ENCODE data around the gene CFAP410. TPM values are rescaled to one million over a fixed set of nuclear protein-coding genes. Genes with fewer than 3 reads are reported as not detected.

CFAP410 gene
- total RNA-seq, 1 donor from 2014 or later, result 23.9 TPM

- H3K4me1 Mint-ChIP-seq, result peaks cover 5% of the 10 kb centered on the region
- TF ChIP-seq, protein P1, sequence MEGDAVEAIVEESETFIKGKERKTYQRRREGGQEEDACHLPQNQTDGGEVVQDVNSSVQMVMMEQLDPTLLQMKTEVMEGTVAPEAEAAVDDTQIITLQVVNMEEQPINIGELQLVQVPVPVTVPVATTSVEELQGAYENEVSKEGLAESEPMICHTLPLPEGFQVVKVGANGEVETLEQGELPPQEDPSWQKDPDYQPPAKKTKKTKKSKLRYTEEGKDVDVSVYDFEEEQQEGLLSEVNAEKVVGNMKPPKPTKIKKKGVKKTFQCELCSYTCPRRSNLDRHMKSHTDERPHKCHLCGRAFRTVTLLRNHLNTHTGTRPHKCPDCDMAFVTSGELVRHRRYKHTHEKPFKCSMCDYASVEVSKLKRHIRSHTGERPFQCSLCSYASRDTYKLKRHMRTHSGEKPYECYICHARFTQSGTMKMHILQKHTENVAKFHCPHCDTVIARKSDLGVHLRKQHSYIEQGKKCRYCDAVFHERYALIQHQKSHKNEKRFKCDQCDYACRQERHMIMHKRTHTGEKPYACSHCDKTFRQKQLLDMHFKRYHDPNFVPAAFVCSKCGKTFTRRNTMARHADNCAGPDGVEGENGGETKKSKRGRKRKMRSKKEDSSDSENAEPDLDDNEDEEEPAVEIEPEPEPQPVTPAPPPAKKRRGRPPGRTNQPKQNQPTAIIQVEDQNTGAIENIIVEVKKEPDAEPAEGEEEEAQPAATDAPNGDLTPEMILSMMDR (conservative IDR thresholded peaks at IDR 0.05), result no peak
- no peaks in the 10 kb centered on the region for H3K9me3 Mint-ChIP-seq
- no peak for DNase-seq (ENCODE audit: low read depth, low spot score)
- peaks cover 12% of the 10 kb centered on the region for H3K27me3 Mint-ChIP-seq (ENCODE audit: low read depth)
- no peak overlapping the region for H3K4me3 Mint-ChIP-seq
- no peaks in the 10 kb centered on the region for H3K36me3 Mint-ChIP-seq (ENCODE audit: low read depth)
- H3K27ac Mint-ChIP-seq (ENCODE audit: unreplicated experiment), result no peak overlapping the region
These were observed 44.0 kb downstream of the CFAP410 start for GRCh38 chr21:44295163-44295573.

DNA sequence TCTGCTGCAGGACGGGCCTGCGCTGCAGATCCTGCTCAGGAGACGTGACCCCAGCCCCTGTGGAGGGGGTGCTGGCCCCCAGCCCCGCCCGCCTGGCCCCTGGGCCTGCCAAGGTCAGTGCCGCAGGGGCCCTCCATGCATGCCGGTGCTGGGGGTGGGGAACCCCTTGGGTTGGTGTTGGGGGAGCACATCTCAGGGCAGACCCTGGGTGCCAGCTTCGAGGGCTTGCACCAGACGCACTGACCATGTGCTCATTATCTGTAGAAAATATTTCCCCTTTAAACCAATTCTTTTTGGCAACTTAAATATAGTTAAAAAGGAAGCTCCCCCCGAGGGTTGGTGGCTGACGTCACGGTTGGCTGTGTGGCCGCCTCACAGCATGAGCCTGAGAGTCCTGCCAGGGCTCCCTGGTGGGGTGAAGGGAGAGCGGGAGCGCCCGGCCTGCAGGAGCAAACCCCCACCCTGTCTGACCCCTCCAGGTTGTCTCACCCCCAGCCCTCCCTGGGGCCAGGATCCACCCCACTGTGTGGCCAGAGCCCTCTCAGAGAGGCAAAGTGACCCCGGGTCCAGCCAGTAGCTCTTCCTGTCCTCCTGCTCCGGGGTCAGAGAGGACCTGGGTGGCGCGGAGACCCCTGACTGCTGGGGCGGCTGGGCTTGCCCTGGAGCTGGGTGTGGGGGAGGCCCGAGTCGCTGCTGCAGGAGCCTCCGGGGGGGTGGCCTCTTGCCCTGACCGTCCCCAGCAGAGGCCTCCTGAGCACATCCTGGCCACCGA lies 44.6 kb downstream of the CFAP410 start:
- Mint-ChIP-seq H3K27me3 (ENCODE audit: low read depth) (peaks cover 12% of the 10 kb centered on the region), H3K36me3 (ENCODE audit: low read depth) (no peaks in the 10 kb centered on the region), H3K9me3 (no peaks in the 10 kb centered on the region), H3K4me3 (no peak overlapping the region), H3K4me1 (peaks cover 5% of the 10 kb centered on the region), H3K27ac (ENCODE audit: unreplicated experiment) (no peak overlapping the region)
- DNase-seq (ENCODE audit: low read depth, low spot score), result no peak
- TF ChIP-seq, protein P1 (conservative IDR thresholded peaks at IDR 0.05), result no peak

GRCh38 chr21:44293551-44294231 lies 45.5 kb downstream of the CFAP410 start:
- Mint-ChIP-seq H3K4me3 (no peak overlapping the region), H3K9me3 (no peaks in the 10 kb centered on the region), H3K27me3 (ENCODE audit: low read depth) (peaks cover 7% of the 10 kb centered on the region), H3K4me1 (no peaks in the 10 kb centered on the region), H3K27ac (ENCODE audit: unreplicated experiment) (no peak overlapping the region), H3K36me3 (ENCODE audit: low read depth) (no peaks in the 10 kb centered on the region)
- no peak for DNase-seq (ENCODE audit: low read depth, low spot score)
- TF ChIP-seq, protein P1 (conservative IDR thresholded peaks at IDR 0.05), result no peak

DNA sequence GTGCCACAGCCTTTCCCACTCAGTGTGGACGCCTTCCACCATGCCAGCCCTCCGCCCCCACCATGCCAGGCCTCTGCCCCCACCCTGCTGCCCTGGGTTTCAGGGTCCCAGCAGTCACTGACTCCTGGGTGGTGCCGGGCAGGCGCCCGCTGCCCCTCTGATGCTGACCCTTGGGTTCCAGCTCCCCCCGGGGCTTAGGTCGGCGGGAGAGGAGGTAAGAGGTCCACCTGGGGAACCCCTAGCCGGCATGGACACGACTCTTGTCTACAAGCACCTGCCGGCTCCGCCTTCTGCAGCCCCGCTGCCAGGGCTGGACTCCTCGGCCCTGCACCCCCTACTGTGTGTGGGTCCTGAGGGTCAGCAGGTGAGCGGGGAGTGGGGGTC lies 46.4 kb downstream of the CFAP410 start:
- Mint-ChIP-seq H3K4me3 (no peak overlapping the region), H3K4me1 (no peaks in the 10 kb centered on the region), H3K9me3 (no peaks in the 10 kb centered on the region), H3K36me3 (ENCODE audit: low read depth) (no peaks in the 10 kb centered on the region), H3K27me3 (ENCODE audit: low read depth) (peaks cover 4% of the 10 kb centered on the region), H3K27ac (ENCODE audit: unreplicated experiment) (no peak overlapping the region)
- DNase-seq (ENCODE audit: low read depth, low spot score), result no peak
- TF ChIP-seq, protein P1 (conservative IDR thresholded peaks at IDR 0.05), result no peak

GRCh38 chr21:44291936-44292811 lies 47.0 kb downstream of the CFAP410 start:
- Mint-ChIP-seq H3K4me1 (no peaks in the 10 kb centered on the region), H3K27ac (ENCODE audit: unreplicated experiment) (no peak overlapping the region), H3K36me3 (ENCODE audit: low read depth) (no peaks in the 10 kb centered on the region), H3K27me3 (ENCODE audit: low read depth) (no peaks in the 10 kb centered on the region), H3K4me3 (no peak overlapping the region), H3K9me3 (no peaks in the 10 kb centered on the region)
- no peak for DNase-seq (ENCODE audit: low read depth, low spot score)
- TF ChIP-seq, protein P1 (conservative IDR thresholded peaks at IDR 0.05), result no peak

All from neural crest cell (in vitro differentiated cells).